ENCODE results near the gene DDX54.
A peak's percentile ranks its signal among the peaks of the same experiment; 100 is the strongest.

DNA sequence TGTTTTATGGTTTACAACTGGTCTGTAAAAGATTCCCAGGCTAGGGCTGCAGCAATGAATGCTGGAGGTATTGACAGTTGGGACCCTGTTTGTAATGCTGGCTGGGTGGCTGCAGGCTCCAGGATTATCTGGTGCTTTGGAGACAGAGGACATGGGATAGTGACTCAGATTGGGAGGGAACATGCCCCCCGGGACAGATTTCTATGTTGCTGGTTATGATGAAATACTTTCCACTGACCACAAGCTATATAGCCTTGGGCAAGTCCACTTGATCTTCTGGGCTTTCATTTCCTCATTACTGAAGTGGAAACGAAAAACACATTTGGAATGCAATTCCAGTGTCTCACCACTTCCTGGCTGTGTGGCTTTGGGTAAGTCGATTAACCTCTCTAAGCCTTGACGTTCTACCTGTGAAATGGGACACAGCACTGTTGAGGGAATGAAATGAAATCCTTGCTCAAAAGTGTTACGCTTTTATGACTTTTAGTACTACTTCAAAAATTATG lies 29.7 kb upstream of the DDX54 start:
- TF ChIP-seq, protein P1, sequence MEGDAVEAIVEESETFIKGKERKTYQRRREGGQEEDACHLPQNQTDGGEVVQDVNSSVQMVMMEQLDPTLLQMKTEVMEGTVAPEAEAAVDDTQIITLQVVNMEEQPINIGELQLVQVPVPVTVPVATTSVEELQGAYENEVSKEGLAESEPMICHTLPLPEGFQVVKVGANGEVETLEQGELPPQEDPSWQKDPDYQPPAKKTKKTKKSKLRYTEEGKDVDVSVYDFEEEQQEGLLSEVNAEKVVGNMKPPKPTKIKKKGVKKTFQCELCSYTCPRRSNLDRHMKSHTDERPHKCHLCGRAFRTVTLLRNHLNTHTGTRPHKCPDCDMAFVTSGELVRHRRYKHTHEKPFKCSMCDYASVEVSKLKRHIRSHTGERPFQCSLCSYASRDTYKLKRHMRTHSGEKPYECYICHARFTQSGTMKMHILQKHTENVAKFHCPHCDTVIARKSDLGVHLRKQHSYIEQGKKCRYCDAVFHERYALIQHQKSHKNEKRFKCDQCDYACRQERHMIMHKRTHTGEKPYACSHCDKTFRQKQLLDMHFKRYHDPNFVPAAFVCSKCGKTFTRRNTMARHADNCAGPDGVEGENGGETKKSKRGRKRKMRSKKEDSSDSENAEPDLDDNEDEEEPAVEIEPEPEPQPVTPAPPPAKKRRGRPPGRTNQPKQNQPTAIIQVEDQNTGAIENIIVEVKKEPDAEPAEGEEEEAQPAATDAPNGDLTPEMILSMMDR (IDR thresholded peaks at IDR 0.05), result peak in 5 of 6 experiments; percentile 9 to 67 (median 57)
- TF ChIP-seq POLR2A (IDR thresholded peaks at IDR 0.05), result peak in 1 of 2 donors; percentile 78

Measured in adrenal gland (tissue), 5 donors.